ENCODE data around the gene WWOX. TPM values are rescaled to one million over a fixed set of nuclear protein-coding genes. Genes with fewer than 3 reads are reported as not detected.

The WWOX gene
- total and polyA plus RNA-seq, 2 of the 4 experiments (the other 2 are of a cell fraction) = 2.7 to 5.4 TPM

- dilution Hi-C loops (cut with HindIII; ENCODE audit: low sequenced_read_pairs, unreplicated experiment) (no loop called here), intact Hi-C loops (cut with micrococcal nuclease) (no loop called here), in situ Hi-C loops (cut with MboI; ENCODE audit: low sequenced_read_pairs) (no loop called here)
- Histone ChIP-seq H2AK5ac (ENCODE audit: low read depth, low read length) (no peak overlapping the region), H3K79me1 (ENCODE audit: low read depth in 1 of 2, low read length in 2 of 2) (no peaks in the 10 kb centered on the region), H3K9ac (ENCODE audit: low read depth, low read length) (no peak overlapping the region), H3K9me3 (ENCODE audit: control insufficient read depth, insufficient read depth, low read length) (peaks cover 21% of the 10 kb centered on the region), H2BK20ac (ENCODE audit: low read depth, low read length) (no peak overlapping the region), H3K9me1 (ENCODE audit: insufficient read depth, low read length) (no peaks in the 10 kb centered on the region), H2BK5ac (ENCODE audit: low read depth, low read length, poor library complexity, severe bottlenecking) (no peak overlapping the region), H3K36me3 (ENCODE audit: control insufficient read depth, insufficient read depth, low read length) (no peaks in the 10 kb centered on the region), H3K27me3 (ENCODE audit: control insufficient read depth, insufficient read depth, low read length) (no peaks in the 10 kb centered on the region), H2BK120ac (ENCODE audit: low read depth, low read length) (no peak overlapping the region), H3K18ac (ENCODE audit: low read depth, low read length) (no peak overlapping the region), H4K20me1 (ENCODE audit: insufficient read depth, low read length) (no peaks in the 10 kb centered on the region), H3K56ac (ENCODE audit: extremely low read depth, insufficient read depth, low read length) (no peak overlapping the region), H3K4me2 (ENCODE audit: low read depth, low read length) (no peak overlapping the region), H4K8ac (ENCODE audit: low read depth in 2 of 2, low read length in 2 of 2) (no peak overlapping the region), H4K5ac (ENCODE audit: low read depth, low read length) (no peak overlapping the region), H4K91ac (ENCODE audit: insufficient read depth, low read depth, low read length) (no peak overlapping the region), H3K14ac (replicated peaks; ENCODE audit: low read depth, low read length) (no peak overlapping the region), H2AFZ (replicated peaks; ENCODE audit: low read length, poor library complexity) (no peak overlapping the region), H3K27ac (ENCODE audit: insufficient read depth, low read length) (no peak overlapping the region), H2BK15ac (ENCODE audit: low read depth, low read length) (no peak overlapping the region), H2AK9ac (replicated peaks; ENCODE audit: low read depth, low read length, poor library complexity) (no peak overlapping the region), H3K4me3 (ENCODE audit: insufficient read depth, low read depth, low read length) (no peak overlapping the region), H3K4ac (ENCODE audit: low read depth, low read length) (no peak overlapping the region), H3K23ac (ENCODE audit: low read depth, low read length) (no peak overlapping the region), H3K4me1 (ENCODE audit: control insufficient read depth, insufficient read depth, low read length) (no peaks in the 10 kb centered on the region)
- DNase-seq (no peak), ATAC-seq (ENCODE audit: low read depth) (no peak)
- CTCF ChIA-PET = no interaction called here
- TF ChIP-seq USF2 (IDR thresholded peaks at IDR 0.05; ENCODE audit: low read depth, low read length) = no peak
- no peak for TF ChIP-seq MXI1 (IDR thresholded peaks at IDR 0.05; ENCODE audit: borderline replicate concordance, low read depth, low read length)
- TF ChIP-seq CTCF (conservative IDR thresholded peaks at IDR 0.05; ENCODE audit: low read depth, low read length) = no peak
- no peak for TF ChIP-seq CEBPB (IDR thresholded peaks at IDR 0.05; ENCODE audit: low read depth, low read length)
- TF ChIP-seq MAZ (IDR thresholded peaks at IDR 0.05; ENCODE audit: borderline replicate concordance, low read depth, low read length) = no peak
- no peak for TF ChIP-seq RCOR1 (IDR thresholded peaks at IDR 0.05; ENCODE audit: insufficient replicate concordance, low read length)
- TF ChIP-seq CHD1 (IDR thresholded peaks at IDR 0.05; ENCODE audit: low read depth, low read length) = no peak
- TF ChIP-seq FOS (IDR thresholded peaks at IDR 0.05; ENCODE audit: low read depth, low read length) = no peak
- no peak for TF ChIP-seq POLR2A (IDR thresholded peaks at IDR 0.05; ENCODE audit: low read depth, low read length)
- TF ChIP-seq RFX5 (IDR thresholded peaks at IDR 0.05; ENCODE audit: low read depth, low read length) = no peak
- no peak for TF ChIP-seq RAD21 (IDR thresholded peaks at IDR 0.05; ENCODE audit: low read length)
- TF ChIP-seq BHLHE40 (IDR thresholded peaks at IDR 0.05; ENCODE audit: low read depth, low read length) = no peak
- TF ChIP-seq ELK1 (IDR thresholded peaks at IDR 0.05; ENCODE audit: borderline replicate concordance, low read depth, low read length) = no peak
- no peak for TF ChIP-seq SMC3 (IDR thresholded peaks at IDR 0.05; ENCODE audit: low read depth, low read length)
- no peak for TF ChIP-seq NFE2L2 (IDR thresholded peaks at IDR 0.05; ENCODE audit: low read depth, low read length)
- BruUV-seq (replicated peaks) = no TSS peak
- POLR2A ChIA-PET (ENCODE audit: unreplicated experiment) = no interaction called here
- no CpG with 5 or more reads among the region's 5 CpGs for WGBS, 2 experiments (ENCODE audit: extremely low coverage in 2 of 2, insufficient read length in 1 of 2)
Observed at GRCh38 chr16:78792952-78793351, 693.5 kb downstream of the WWOX start.
